GM18867 (cell line): ENCODE results near the gene CHCHD2.
"Not testable (repeated sequence)": the region's sequence is repeated elsewhere in the genome, so short reads cannot be mapped to it uniquely, and the experiment has no call there.

Experiments used
- ATAC-seq: cut with Tn5 transposase; IDR thresholded peaks from one replicate; pipeline ENCODE4 v1.9.1; 2021; ENCODE audit warnings: mild to moderate bottlenecking, moderate library complexity; ENCODE audit not compliant: unreplicated experiment

CHCHD2 gene

GRCh38 chr7:56106108-56107073 is at the start of gene CHCHD2:
TSS of gene CHCHD2 (minus strand) at chr7:56106476. CDS start at chr7:56106413, 63 bp downstream.
- peak; percentile 99 for ATAC-seq

- ATAC-seq, result not testable (repeated sequence)
Measured at GRCh38 chr7:56131062-56131461, 24.8 kb upstream of the CHCHD2 start.

DNA sequence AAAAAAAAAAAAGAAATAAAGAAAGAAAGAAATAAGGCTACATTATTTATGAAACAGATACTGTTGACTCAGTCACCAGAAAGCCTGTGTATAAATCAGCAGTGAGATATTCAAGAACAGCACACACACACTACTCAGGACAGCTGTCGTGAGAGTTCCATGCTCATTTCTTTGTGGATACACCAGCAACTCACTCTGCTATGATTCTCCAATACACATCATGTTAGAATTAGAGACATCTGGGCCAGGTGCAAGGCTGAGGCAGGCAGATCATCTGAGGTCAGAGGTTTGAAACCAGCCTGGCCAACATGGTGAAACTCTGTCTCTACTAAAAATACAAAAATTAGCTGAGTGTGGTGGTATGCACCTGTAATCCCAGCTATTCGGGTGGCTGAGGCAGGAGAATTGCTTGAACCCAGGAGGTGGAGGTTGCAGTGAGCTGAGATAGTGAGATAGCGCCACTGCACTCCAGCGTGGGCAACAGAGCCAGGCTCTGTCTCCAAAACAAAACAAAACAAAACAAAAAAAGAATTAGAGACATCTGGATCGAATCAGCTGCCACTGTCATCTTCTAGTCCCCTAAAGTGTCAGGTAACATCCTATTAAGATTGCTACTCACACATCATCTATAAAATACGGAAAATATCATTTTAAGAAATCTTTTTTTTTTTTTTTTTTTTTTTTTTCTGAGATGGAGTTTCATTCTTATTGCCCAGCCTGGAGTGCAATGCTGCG is 21.1 kb upstream of the CHCHD2 start:
- no peak for ATAC-seq

DNA sequence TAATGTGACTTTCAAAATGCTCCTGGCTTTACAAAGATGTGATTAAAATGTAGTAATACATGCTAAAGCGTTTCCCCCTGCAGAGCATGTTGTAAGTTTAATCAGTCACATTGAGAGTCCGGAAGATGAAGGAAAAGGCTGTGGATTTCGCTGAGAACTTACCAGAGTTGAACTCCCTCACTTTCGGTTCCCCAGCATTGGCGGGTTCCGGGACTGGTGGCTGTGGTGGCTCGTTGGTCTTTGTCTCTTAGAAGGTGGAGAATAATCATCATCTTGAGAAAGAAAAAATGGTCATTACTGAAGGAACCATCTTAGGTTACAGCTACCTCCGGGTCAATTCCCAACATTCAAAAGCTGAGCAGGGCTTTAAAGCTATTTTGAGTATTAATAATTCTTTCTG is 19.6 kb upstream of the CHCHD2 start:
- no peak for ATAC-seq

GRCh38 chr7:56124981-56125380 is 18.7 kb upstream of the CHCHD2 start:
- ATAC-seq, result no peak

DNA sequence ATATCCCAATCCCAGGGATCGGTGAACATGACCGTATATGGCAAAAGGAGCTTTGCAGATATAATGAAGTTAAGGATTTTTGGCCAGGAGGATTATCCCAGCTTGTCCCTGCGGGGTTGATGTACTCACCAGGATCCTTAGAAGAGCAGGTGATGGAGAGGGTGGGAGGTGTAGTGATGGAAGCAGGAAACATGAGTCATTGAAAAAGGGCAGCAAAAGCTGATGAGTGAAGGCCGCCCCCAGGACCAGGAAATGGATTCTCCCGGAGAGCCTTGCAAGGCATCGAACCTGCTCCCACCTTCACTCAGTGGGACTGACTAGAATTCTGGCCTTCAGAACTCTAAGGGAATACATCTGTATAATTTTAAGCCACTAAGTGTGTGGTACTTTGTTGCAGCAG is 15.2 kb upstream of the CHCHD2 start:
- no peak for ATAC-seq

- ATAC-seq, result no peak
Measured at GRCh38 chr7:56115852-56116538, 9.7 kb upstream of the CHCHD2 start, which contains the start of gene NUPR2. TSS of gene NUPR2 (minus strand) at chr7:56116417. CDS start at chr7:56116314, 103 bp downstream.

GRCh38 chr7:56112244-56112643 is 6.0 kb upstream of the CHCHD2 start:
- not testable (repeated sequence) for ATAC-seq

GRCh38 chr7:56110611-56111010 is 4.3 kb upstream of the CHCHD2 start:
- ATAC-seq, result no peak

GRCh38 chr7:56107954-56108258 is 1.6 kb upstream of the CHCHD2 start:
- no peak for ATAC-seq

DNA sequence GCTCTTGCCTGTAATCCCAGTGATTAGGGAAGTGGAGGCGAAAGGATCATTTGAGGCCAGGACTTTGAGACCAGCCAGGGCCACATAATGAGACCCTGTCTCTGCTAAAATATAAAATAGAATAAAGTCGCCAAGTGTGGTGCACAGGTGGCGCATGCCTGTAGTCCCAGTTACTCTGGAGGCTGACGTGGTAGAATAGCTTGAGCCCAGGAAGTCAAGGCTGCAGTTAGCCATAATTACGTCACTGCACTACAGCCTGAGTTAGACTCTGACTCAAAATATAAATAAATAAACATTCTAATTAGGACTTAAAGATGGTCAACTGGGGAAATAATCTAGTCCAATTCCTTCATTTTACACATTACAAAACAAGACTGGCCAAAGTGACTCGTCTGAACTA is 768 bp downstream of the CHCHD2 start:
- ATAC-seq, result peak; percentile 21

- ATAC-seq, result not testable (repeated sequence)
Measured at GRCh38 chr7:56104138-56104537, 2.1 kb downstream of the CHCHD2 start.

DNA sequence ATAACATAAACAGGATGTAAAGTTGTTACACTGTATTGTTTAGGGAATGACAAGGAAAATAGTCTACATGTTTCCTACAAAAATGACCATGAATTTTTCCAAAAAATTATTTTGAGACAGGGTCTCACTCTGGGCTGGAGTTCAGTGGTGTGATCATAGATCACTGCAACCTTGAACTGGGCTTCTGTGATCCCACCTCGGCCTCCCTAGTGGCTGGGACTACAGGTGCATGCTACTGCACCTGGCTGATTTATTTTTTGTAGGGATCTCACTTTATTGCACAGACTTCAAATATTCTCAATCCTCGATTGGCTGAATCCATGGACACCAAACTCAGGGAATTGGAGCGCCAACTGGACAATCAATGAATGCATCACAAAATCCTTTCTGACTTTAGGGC is 6.6 kb downstream of the CHCHD2 start:
- ATAC-seq, result no peak

GRCh38 chr7:56098187-56099008 is 7.9 kb downstream of the CHCHD2 start:
- ATAC-seq, result not testable (repeated sequence)

- no peak for ATAC-seq
Measured at GRCh38 chr7:56097700-56098099, 8.6 kb downstream of the CHCHD2 start.

DNA sequence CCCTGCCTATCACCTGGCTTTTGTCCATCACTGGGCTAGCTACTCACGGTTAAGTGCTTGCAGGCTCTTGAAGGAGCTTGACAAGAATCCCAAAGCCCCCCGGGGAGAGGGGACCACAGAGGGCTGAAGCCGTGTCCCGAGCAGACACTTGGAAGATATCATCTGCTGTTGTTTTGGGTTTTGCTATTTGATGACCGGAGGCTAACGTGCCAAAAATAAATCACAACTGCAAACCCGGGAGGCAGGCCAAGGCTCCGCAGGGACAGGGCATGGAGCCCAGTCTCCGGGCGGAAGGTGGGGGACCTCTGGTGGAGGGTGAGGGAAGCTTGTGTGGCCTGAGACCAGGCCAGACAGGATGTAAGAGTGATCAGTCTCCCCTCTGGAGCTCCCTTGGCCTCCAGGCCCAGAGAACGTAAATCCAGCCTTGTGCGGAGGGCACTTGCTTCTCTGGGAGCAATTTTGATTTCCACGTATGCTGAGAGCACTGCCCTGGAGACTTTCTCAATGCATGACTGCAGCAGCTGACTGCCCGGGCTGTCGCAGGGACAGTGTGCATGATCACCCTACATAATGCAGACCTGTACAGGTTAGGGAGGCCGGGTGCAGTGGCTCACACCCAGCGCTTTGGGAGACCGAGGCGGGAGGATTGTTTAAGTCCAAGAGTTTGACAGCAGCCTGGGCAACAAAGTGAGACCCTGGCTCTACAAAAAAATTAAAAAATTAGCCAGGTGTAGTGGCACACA is 13.3 kb downstream of the CHCHD2 start, which contains the start of gene PHKG1:
PHKG1 (minus strand) TSS at position 164 of the 743 bp plus-strand sequence. CDS start 4,011 bp downstream, outside the sequence.
- ATAC-seq, result no peak

- not testable (repeated sequence) for ATAC-seq
Measured at GRCh38 chr7:56092388-56092787, 13.9 kb downstream of the CHCHD2 start.

DNA sequence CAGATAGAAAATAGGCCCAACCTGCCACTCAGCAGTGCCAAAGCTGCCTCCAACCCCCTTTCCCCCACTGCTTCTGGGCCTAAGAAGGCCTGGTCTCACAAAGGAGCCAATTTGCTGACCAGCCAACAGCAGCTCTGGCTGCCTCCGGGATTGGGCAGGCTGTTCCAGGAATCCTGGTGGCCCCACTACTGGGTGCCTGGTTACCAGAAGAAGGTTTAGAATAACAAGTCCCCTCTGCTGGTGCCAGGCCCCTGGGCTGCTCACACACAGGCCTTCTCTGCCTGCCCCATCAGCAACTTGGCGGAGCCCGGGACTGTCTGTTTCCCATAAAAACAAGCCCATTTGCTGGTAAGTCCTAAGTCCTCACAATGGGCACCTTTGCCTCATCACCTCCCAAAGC is 14.7 kb downstream of the CHCHD2 start:
- no peak for ATAC-seq

GRCh38 chr7:56087445-56087844 is 18.8 kb downstream of the CHCHD2 start:
- ATAC-seq, result no peak

DNA sequence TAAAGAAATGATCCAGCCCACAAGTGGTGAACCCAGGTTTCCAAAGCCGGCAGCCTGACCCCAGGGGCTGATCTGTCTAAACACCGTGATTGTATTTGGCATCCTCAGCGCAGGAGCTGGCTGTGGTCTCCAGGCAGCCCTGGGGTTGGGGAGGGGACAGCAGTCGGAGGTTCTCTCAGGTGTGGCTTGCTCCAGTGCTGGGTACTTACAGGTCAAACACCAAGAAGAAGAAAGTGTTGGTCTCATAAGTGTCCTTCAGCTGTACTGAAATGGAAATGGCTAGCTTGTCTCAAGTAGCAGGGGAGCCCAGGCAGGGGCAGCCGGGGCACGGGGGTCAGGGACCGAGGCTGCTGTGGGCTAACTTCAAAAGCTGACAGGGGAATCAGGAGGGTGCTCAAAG is 19.5 kb downstream of the CHCHD2 start:
- no peak for ATAC-seq
